ENCODE data around the gene TAF3.

Gene TAF3

GRCh38 chr10:8060704-8061121 is 242.4 kb downstream of the TAF3 start:
- DNase-seq, result no peak

DNA sequence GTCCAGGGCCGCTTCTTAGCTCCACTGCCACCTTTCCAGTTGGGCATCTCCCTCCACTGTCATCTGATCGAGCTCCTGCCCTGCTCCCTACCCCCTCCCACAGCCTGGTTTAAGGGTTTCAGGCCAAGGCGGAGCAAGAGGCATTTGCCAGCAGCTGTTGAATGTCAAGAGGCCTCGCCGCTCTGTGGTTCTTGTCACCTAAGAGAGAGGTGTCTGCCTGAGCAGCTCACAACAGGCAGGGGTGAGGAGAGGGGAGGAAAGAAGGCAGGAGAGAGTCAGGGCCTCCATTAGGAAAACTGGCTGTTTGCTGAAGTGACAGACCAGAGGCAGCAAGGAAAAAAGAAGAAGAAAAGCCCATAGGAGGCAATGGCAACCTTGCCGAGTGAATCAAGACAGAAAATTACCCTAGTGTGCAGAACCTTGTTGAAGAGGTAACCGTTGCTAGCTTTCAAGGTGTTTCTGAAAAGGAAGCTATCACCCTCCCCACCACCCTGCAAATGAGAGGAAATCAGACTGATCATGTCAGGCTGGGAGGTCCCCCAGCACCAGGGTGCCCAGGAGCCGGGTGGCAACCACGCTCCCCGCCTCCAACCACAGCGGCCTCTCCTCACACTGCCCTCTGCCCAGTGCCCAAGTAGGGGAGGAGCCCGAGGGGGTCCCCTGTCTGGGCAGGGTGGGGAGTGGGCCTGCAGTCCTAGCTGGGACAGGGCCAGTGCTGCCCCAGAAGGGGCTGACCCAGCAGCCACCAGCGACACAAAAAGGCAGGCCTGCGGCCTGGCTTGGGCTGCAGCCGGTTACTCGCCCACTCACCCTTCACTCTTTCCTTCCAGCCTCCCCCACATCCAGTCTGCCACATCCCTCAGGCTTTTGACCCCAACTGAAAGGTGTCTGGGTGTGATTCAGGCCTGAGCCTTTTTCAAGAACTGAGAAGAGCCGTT is 243.2 kb downstream of the TAF3 start:
- no peak for DNase-seq

- DNase-seq, result no peak
Observed at GRCh38 chr10:8063128-8063908, 245.0 kb downstream of the TAF3 start.

GRCh38 chr10:8063935-8064334 is 245.6 kb downstream of the TAF3 start:
- no peak for DNase-seq

DNA sequence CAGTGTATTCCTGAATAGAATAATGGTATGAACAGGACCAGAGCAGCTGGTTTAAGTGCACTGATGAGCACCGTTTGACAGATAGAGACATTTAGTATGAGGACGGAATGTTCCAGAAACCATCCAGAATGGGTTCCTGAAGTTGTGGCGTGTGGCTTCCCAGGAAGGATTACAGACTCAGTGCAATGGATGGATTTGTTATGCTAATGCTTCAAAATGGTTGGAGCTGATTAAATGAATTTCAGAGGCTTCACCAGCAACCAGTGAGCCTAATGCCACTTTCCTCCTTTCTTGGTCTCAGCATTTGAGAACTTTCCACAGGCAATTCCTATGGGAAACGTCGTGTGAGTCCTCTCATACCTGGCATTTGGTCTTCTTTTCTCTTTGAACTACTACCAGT is 246.1 kb downstream of the TAF3 start:
- DNase-seq, result no peak

DNA sequence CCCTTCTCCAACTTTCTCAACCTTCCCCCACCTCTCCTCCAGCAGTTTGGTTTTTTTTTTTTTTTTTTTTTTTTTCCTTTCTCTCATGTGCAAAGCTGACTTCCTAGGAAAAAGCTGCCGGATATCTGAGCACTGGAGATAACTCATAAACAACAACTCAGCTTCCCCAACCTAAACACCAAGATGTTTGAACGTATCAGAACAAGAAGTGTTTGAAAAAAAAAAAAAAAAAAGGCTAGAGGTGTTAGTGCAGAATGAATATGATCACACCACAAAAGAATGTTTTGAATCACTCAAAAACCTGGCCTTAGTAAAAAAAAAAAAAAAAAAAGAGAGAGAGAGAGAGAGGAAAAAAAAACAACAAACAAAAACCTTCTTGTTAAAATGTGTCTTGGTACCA is 247.3 kb downstream of the TAF3 start:
- no peak for DNase-seq

GRCh38 chr10:8066124-8066523 is 247.8 kb downstream of the TAF3 start:
- no peak for DNase-seq

All from NCI-H345 (cell line).